HG03457 (cell line): ENCODE measurements around the gene POGZ.

Experiments
- ATAC-seq: cut with Tn5 transposase; IDR thresholded peaks from one replicate; pipeline ENCODE4 v1.9.1; 2021; ENCODE audit warnings: moderate number of reproducible peaks; ENCODE audit not compliant: unreplicated experiment

Gene POGZ

GRCh38 chr1:151372058-151372934 is 87.0 kb downstream of the POGZ start, which contains the start of gene SELENBP1:
Gene SELENBP1 (minus strand): TSS chr1:151372705. CDS start chr1:151372641, 64 bp downstream.
- no peak for ATAC-seq

GRCh38 chr1:151371370-151372057 is 87.8 kb downstream of the POGZ start:
- no peak for ATAC-seq

GRCh38 chr1:151370211-151370911 is 88.9 kb downstream of the POGZ start:
- ATAC-seq, result no peak

GRCh38 chr1:151369621-151370048 is 89.7 kb downstream of the POGZ start:
- no peak for ATAC-seq

DNA sequence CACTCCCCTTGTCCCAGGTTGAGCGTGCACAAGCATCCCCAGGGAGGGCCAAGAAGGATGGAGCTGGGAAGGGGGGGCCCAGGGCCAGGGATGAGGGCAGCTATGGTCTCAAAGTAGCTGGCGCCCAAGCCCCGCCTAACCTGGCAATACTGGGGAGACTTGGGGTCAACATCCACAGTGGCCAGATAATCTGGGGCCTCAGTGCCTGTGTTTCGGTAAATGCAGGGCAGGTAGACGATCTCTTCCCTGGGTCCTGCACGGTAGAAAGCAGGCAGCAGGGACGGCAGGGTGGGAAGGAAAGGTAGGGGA is 90.0 kb downstream of the POGZ start:
- ATAC-seq, result no peak

GRCh38 chr1:151368393-151369301 is 90.6 kb downstream of the POGZ start:
- ATAC-seq, result no peak

DNA sequence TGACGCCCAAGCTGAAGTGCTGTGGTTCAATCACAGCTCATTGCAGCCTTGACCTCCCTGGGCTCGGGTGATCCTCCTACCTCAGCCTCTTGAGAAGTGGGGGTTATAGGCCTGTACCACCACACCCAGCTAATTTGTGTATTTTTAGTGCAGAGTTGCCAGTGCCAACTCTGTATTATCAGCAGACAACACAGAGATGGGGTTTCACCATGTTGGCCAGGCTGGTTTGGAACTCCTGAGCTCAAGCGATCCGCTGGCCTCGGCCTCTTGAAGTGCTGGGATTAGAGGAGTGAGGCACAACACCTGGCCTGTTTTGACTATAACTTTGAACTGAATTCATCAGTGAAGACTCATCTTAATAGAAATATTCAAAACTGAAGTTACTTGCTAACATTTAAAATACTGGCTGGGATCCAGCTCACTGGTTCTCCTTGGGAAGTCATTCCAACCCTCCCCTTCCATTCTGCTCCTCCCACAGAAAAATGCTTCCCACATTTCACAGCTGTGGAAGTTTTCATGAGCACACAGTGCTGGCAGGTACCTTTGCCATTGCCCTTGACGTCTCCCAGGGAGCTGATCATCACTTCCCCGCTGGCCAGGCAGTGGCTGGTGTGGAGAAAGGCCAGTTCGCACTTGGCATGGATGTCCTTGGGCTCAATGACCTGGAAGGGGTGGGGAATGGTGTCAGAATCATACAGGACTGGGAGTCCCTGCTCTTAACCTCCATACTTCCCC is 91.5 kb downstream of the POGZ start:
- no peak for ATAC-seq

DNA sequence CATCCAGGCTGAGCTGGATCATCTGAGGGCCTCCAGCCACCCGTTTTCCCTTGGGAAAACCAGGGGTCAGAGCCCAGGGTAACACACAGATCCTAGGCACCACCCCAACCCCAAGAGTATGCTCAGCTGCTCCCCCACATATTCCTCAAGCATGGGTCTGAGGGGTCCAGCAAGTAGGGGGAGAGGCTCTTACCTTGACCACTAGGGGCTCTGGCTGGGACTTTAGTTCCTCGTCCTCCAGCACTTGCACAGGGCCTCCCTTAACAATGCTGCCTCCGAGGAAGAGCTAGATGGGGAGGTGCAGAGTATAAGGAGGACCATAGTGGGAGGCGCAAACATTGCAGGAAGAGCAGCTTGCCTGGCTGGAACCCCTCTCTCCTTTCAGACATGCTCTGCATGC is 94.3 kb downstream of the POGZ start:
- no peak for ATAC-seq

- ATAC-seq, result no peak
These were observed 96.8 kb downstream of the POGZ start for GRCh38 chr1:151362308-151363155.

GRCh38 chr1:151361883-151362282 is 97.4 kb downstream of the POGZ start:
- ATAC-seq, result no peak

DNA sequence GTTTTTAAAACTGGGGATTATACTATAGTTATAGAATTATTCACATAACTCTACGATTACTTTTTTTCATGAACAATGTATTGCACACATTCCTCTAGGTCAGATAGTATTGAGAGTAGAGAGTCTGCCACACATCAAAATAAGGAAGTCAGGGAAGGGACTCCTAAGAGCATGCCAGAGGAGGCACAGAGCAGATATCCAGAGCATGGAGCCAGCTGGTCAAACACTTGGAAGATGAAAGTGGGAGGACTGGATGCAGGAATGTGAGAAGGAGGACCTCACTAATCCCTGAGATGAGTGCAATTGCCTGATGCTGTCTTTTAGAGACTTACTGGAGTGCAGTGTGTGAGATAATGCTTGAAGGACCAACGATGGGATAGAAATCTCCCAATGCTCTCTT is 102.6 kb downstream of the POGZ start:
- ATAC-seq, result no peak
